Renal cortex interstitium (tissue), 11 donors: ENCODE measurements around the gene REN. TPM values are rescaled to one million over a fixed set of nuclear protein-coding genes. Genes with fewer than 3 reads are reported as not detected.

ENCODE experiments used
- DNase-seq, 11 donors: peaks; one replicate each; pipeline ENCODE4 v3.0.0-alpha.2; 2013; ENCODE audit warnings: low read depth in 9 of 11, low spot score in 4 of 11; ENCODE audit errors: extremely low read depth in 1 of 11
- polyA plus RNA-seq, 3 donors: library from polyadenylated mRNA; unstranded; fragments of 120-200 nt; gene quantifications; one replicate each; pipeline ENCODE4 v1.2.1, GENCODE V29; 2013; ENCODE audit not compliant: insufficient read length in 3 of 3

REN gene
- polyA plus RNA-seq, 3 donors = 71.1 to 81.4 (median 80.3) TPM

GRCh38 chr1:204194771-204195170, 28.6 kb upstream of the REN start:
- DNase-seq = no peak

GRCh38 chr1:204194080-204194479, 27.9 kb upstream of the REN start:
- DNase-seq = no peak

GRCh38 chr1:204192589-204193352, 26.6 kb upstream of the REN start:
- DNase-seq = no peak

DNA sequence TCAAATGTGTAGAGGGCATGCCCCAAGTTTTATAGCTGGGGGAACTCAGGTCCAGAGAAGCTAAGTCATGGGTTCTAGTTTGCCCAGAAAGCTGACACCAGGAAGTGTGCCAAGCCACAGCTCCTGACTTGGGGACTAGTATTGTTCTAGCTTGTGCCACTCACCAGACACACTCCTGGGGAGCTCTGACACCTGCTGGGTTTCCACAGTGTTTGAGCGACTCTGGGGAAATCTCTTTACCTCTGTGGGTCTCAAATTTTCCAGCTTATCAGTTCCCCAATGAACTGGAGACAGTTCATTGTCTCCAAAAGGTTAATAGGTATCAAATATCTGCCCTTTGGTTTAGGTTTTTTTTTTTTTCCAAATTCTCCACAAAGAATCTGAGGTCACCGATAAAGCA, 25.9 kb upstream of the REN start:
- DNase-seq = no peak

DNA sequence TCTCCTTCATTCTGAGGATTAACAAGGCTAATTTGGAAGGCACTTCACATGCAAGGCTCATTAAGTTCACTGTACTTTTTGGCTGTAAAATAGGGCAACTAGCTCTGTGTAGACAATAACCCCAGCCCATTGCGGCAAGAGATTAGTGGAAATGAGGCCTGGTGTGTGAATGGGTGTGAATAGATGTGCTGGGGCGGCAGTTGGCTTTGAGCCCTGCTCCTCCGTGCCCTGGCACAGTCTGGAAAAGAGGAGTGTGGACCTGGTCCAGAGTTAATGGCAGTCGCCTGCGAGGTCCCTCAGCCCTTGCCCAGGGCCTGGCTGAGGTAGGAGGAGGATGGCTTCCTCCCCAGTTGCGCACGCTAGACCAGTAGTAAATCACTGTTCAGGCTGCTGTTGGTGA, 25.3 kb upstream of the REN start:
- no peak for DNase-seq

DNA sequence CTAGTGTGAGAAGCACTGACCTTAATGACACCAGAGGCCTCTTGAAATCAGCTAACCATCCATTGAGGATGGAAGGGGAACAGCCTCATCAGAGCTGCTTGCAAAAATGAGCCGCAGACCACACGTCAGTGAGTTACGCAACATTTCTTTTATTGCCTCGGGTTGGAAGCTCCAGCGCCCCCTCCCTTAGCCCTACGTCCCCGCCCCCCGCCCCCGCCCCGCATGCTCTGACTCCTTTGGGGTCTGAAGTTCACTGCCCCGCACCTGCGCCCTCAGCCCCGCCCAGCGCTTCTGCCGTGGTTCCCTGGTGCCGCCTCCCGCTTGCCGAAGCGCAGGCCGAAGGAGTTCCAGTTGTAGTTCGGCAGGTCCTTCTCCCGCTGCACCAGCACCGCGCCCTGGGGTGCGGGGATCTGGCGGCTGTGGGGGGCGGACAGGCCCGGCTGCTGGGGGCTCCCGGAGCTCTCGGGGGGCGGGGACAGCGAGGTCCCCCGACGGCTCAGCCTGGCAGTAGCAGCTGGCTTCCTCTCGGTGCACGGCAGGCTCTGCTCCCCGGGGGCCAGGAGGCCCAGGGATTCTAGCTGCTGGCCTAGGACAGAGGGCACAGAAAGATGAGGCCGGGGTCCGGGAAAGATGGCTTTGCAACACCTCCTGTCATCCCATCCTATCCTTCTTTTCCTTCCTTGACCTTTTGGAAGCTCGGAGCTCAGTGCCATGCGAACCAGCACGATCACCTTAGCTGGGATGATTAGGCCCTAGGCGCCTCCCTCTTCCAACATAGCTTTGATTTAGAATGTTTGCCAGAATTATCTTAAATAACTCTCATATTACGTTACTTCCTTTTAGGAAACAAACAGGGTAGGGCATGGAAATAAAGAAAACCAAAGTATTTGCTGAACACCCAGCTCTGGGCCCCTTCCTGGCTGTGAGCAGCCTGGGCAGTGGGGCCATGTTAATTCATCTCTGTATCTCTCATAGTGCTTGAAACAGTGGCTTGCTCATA, 24.4 kb upstream of the REN start:
- peak in 5 of 11 donors; percentile 26 to 59 (median 39) for DNase-seq

DNA sequence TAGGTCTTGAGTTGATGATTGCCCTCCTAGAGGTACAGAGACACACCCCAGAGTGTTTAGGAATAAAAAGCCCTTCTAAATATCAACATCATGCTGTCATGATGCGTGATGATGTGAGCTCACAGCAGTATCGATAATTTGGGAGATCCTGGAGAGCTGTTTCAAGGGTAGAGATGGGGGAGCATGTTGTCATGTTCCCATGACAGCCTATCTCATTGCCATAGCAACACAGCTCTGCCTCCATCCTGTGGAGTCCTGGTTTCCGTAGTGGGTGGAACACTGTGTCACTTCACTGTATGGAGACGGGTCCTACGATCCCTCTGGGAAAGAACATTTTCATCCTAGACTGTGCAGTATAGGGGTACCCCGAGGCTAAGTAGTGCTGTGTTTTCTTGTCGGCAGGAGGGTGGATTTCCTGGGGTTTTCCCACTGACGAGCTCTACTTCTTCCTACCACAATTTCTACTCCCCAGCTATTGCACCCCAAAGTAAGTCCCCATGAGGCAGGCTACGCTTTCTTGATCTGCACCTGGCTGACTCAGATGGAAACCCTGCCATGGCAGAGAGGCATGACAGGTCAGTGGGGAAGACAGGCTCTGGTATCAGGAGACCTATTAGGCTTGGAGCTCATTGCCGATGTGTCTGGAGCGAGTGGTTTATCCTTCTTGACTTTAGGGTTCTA, 23.0 kb upstream of the REN start:
- DNase-seq = no peak

- DNase-seq = no peak
These were observed 20.5 kb upstream of the REN start for GRCh38 chr1:204186597-204186996.

DNA sequence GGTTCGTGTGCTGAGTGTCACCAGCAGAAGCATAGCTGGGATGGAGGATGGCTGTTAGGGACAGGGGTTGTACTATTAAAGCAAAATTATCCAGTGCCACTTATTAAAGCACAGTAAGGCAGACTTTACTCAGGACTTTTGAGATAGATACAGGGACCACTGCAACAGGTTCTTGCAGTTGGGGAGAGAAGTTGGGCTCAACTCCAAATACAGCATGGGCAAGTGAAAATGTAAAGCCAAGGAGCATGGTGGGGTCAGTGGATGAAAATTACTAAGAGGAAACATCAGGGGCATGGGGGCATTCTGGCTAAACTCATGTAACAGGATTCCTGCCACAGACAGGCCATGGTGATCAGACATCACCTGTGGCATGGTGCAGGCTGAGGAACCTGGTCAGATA, 15.0 kb upstream of the REN start:
- DNase-seq = no peak

GRCh38 chr1:204180133-204180532, 14.0 kb upstream of the REN start:
- no peak for DNase-seq

DNA sequence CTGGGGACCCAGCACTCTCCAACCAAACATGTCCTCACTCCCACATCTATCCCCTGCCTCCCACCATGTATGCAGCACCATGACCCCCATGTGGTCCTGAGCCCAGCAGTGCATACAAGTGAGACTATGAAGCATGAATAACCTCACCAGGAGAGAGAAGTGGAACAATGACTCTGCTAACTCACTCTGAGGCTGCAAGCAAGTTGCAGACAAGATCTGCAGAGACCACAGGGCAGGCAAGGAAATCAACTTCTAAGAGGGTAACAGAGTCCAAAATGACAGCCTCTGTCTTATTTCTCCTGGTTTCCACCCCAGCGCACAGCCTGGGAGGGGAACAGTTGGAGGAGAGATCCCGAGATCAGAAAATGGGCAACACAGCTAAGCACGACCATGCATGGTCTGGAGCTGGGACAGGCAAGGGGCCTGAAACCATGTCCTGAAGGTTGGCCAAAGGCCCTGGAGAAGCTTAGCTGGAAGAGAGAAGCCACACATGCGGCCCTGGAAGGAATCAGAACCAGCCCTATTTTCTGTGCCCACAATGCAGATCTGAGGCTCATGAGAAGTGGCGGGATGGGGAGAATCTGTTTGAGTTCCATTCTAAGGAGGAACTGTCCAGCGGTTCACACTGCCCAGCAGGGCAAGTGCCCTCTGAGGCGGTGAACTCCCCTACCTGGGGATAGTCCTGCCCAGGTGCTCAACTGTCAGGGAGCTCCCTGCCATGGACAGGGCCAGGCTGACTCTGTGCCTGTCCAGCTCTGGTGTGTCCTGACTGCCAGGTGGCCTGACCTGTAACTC, 12.5 kb upstream of the REN start:
- no peak for DNase-seq

GRCh38 chr1:204177133-204177532, 11.0 kb upstream of the REN start:
- DNase-seq = no peak

DNA sequence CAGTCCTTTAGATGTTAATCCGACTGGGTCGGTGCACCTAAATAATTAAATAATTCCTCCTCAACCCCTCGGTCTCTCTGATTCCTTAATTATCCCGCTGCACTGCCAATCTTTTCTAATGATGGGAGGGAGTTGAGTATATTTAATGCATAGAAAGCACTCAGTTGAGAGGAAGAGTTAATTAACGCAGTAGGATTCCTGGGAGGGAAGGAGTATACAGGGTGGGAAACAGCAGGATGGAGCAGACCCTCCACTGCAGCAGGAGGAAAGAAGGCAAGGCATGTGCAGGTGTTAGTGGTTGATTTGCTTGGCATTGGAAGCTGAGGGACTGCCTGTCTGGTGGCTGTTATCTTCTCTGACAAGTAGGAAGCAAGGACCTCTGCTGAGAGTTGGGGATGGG, 9.9 kb upstream of the REN start:
- no peak for DNase-seq

GRCh38 chr1:204174958-204175357, 8.8 kb upstream of the REN start:
- no peak for DNase-seq

DNA sequence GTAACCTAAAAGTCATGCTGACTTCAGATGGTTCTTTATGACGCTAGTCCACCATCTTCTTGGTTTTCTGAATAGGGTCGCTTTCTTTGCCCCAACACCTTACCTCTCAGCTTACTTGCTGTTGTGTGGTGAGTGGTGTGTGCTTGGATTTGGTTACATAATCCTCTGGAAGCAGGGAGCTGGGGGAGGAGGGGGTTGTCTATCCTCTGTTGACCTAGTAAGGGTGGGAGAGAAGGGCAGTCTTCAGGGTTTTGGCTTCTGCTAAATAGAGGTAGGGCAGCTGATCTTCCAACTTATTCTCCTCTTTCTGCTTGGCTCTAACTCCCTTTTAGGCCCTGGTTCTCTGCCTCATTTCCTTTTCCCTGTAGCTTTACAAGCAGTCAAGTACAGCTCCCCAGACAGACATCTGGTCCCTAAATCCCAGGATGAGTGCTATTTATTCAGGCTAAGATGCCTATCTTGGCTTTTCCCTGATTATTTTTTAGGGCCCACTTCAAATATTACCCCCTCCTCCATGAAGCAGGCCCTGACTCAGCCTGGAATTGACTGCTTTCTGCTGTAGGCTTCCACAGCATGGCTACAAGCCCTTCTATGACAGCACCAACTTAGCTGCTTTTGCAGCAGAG, 6.4 kb upstream of the REN start:
- no peak for DNase-seq

DNA sequence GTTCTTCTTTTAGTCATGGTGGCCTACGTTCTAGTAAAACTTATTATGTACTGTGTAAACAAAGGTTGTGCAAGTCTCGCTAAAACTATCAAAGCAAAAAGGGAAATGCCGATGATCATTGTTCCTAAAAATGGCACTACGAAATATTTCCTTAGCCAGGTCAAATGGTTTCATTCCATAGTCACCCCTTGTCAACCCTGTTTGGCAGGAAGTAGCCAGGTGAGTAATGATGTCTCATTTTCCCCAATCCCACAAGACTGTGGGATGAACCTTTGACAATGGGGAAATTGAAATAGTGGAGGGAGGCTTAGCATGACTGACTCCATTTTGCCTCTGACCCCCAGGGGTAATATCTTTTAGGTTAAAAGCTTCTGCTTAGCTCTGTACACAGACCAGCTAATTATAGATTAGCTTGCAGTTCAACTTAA, 5.6 kb upstream of the REN start:
- no peak for DNase-seq

DNA sequence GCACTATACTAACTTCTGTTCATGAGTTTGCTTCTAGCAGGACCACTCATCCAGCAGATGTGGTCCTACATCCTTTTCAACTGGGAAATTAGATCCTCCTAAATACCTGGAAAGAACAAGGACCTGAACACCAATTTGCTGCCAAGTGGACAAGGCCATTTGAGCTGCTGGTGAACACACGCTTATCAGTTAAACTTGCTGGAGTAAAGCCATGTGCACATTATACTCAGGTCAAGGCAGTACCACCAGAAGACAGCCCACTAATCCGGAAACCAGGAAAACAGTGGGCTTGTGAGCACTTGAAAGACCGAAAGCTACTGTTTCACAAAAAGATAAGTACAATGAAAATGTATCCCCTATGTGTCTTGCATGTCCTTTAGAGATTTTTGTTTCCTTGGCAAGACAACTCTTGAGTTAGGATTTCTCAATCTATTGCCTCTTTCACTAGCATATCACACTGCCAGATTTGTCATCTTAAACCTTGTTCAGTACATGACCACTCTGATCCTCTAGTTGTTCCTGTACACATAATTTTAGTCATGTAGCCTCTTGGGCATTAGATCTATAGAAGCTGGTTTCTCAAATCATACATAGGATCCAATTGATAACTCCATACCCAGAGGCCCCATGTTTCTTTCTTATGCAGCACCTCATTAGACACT, 4.5 kb upstream of the REN start:
- DNase-seq = no peak

GRCh38 chr1:204169858-204170257, 3.7 kb upstream of the REN start:
- no peak for DNase-seq
